GM12874 (cell line): ENCODE data around the gene ADGRG1.

Experiments
- CTCF ChIP-seq: IDR thresholded peaks from 2 replicates; pipeline ENCODE4 v1.5.1; 2011; ENCODE audit warnings: low read depth, mild to moderate bottlenecking, control low read depth, low read length, moderate library complexity; ENCODE audit not compliant: insufficient read depth

The ADGRG1 gene

GRCh38 chr16:57629516-57630406, 1.3 kb downstream of the ADGRG1 start:
- TF ChIP-seq CTCF, result no peak

GRCh38 chr16:57630407-57630797, 2.0 kb downstream of the ADGRG1 start:
- TF ChIP-seq CTCF, result no peak

- no peak for TF ChIP-seq CTCF
Measured at GRCh38 chr16:57630931-57631845, 2.8 kb downstream of the ADGRG1 start.

- TF ChIP-seq CTCF, result no peak
Measured at GRCh38 chr16:57632568-57632967, 4.1 kb downstream of the ADGRG1 start.

- no peak for TF ChIP-seq CTCF
Measured at GRCh38 chr16:57633383-57634064, 5.1 kb downstream of the ADGRG1 start.

- TF ChIP-seq CTCF, result no peak
Measured at GRCh38 chr16:57634171-57634570, 5.7 kb downstream of the ADGRG1 start.
